Gastroesophageal sphincter (tissue), 3 donors: ENCODE measurements around the gene ABCG4.

Experiments
- CTCF ChIP-seq, 4 experiments: fragments of 200-600 bp in 2 of 4; fragments of 450-650 bp in 2 of 4; sonication (generic) in 1 of 4; IDR thresholded peaks; one replicate each; pipeline ENCODE4 v1.5.1; 2017 to 2019; ENCODE audit warnings: antibody characterized with exemption in 4 of 4, mild to moderate bottlenecking in 2 of 4, moderate library complexity in 2 of 4
- POLR2AphosphoS5 ChIP-seq: sonication (generic); formaldehyde crosslinking; IDR thresholded peaks from one replicate; pipeline ENCODE4 v1.6.1; 2017; ENCODE audit warnings: antibody characterized with exemption

GRCh38 chr11:119103793-119104192 is 45.1 kb upstream of the ABCG4 start:
- TF ChIP-seq CTCF (IDR thresholded peaks at IDR 0.05) (no peak), POLR2AphosphoS5 (no peak)
